ENCODE data around the gene DDX1.

- TF ChIP-seq CTCF (conservative IDR thresholded peaks at IDR 0.05; ENCODE audit: low read depth, low read length) = no peak
- TF ChIP-seq POLR2A (IDR thresholded peaks at IDR 0.05; ENCODE audit: low read depth, low read length) = no peak
- TF ChIP-seq FOS (IDR thresholded peaks at IDR 0.05; ENCODE audit: low read depth, low read length) = no peak
- no peak for TF ChIP-seq USF2 (IDR thresholded peaks at IDR 0.05; ENCODE audit: low read depth, low read length)
- TF ChIP-seq ELK1 (IDR thresholded peaks at IDR 0.05; ENCODE audit: borderline replicate concordance, low read depth, low read length) = no peak
- no peak for TF ChIP-seq MAFK (IDR thresholded peaks at IDR 0.05; ENCODE audit: low read depth, low read length)
- TF ChIP-seq CEBPB (IDR thresholded peaks at IDR 0.05; ENCODE audit: low read depth, low read length) = no peak
Observed at GRCh38 chr2:15649561-15650255, 58.0 kb downstream of the DDX1 start.

All from IMR-90 (cell line).